ENCODE data around the gene COX19.

The COX19 gene

GRCh38 chr7:991729-992656 lies 16.6 kb upstream of the COX19 start:
- no peak for DNase-seq

GRCh38 chr7:990933-991728 lies 15.8 kb upstream of the COX19 start:
- no peak for DNase-seq

- no peak for DNase-seq
Measured at GRCh38 chr7:990352-990932, 15.1 kb upstream of the COX19 start.

GRCh38 chr7:988963-989529 lies 13.7 kb upstream of the COX19 start:
- DNase-seq = no peak

- DNase-seq = peak in 2 of 4 experiments; percentile 34 to 51
Measured at GRCh38 chr7:988426-988911, 13.1 kb upstream of the COX19 start.

- DNase-seq = no peak
Measured at GRCh38 chr7:987909-988308, 12.6 kb upstream of the COX19 start.

- no peak for DNase-seq
Measured at GRCh38 chr7:986766-987751, 11.7 kb upstream of the COX19 start.

GRCh38 chr7:985915-986741 lies 10.8 kb upstream of the COX19 start:
- no peak for DNase-seq

GRCh38 chr7:985127-985416 lies 9.7 kb upstream of the COX19 start:
- DNase-seq = no peak

- no peak for DNase-seq
Measured at GRCh38 chr7:984361-985126, 9.2 kb upstream of the COX19 start.

GRCh38 chr7:983616-984071 lies 8.3 kb upstream of the COX19 start:
- no peak for DNase-seq

GRCh38 chr7:983004-983615 lies 7.8 kb upstream of the COX19 start, which contains the start of gene CYP2W1:
CYP2W1 (plus strand) TSS chr7:983181; CDS start chr7:983212, 31 bp downstream.
- no peak for DNase-seq

GRCh38 chr7:982511-983003 lies 7.2 kb upstream of the COX19 start:
- no peak for DNase-seq

- DNase-seq = no peak
Measured at GRCh38 chr7:981793-982510, 6.6 kb upstream of the COX19 start.

- DNase-seq = no peak
Measured at GRCh38 chr7:979886-980571, 4.7 kb upstream of the COX19 start.

GRCh38 chr7:979151-979550 lies 3.8 kb upstream of the COX19 start:
- DNase-seq = no peak

GRCh38 chr7:978416-979091 lies 3.2 kb upstream of the COX19 start:
- no peak for DNase-seq
